ENCODE measurements around the gene FBXL16. TPM values are rescaled to one million over a fixed set of nuclear protein-coding genes. Genes with fewer than 3 reads are reported as not detected.

Gene FBXL16
- total RNA-seq, 1 experiment from 2014 or later: 1.1 TPM

GRCh38 chr16:670485-671352, 34.9 kb downstream of the FBXL16 start:
- no peak overlapping the region for H3K27ac ChIP-seq (ENCODE audit: low read depth, low read length, poor library complexity, severe bottlenecking)
- H3K4me3 ChIP-seq (ENCODE audit: low read depth, low read length, poor library complexity, severe bottlenecking): no peak overlapping the region
- ChIA-PET CTCF (no interaction called here), POLR2A (ENCODE audit: low non-redundant PET) (interaction anchor here (0.6 kb wide), 1 partner anchor 284 kb away, joined by 9 read pairs; no protein-coding TSS in a partner anchor)
- peaks cover 46% of the 10 kb centered on the region for H3K36me3 ChIP-seq (ENCODE audit: insufficient read depth, low read length, poor library complexity, severe bottlenecking)
- peaks cover 11% of the 10 kb centered on the region for H3K4me1 ChIP-seq (ENCODE audit: insufficient read depth, low read length, poor library complexity, severe bottlenecking)
- TF ChIP-seq CTCF (conservative IDR thresholded peaks at IDR 0.05; ENCODE audit: low read depth, low read length) (no peak), EZH2 (IDR thresholded peaks at IDR 0.05; ENCODE audit: borderline replicate concordance, low read depth, low read length, poor library complexity, severe bottlenecking) (no peak)
- H3K27me3 ChIP-seq (replicated peaks; ENCODE audit: insufficient read depth, low read depth, low read length, poor library complexity): no peaks in the 10 kb centered on the region
- intact Hi-C loops (cut with micrococcal nuclease; ENCODE audit: unreplicated experiment): no loop called here
- no TSS peak for BruUV-seq (replicated peaks)
- DNase-seq (ENCODE audit: low spot score): no peak
- no peaks in the 10 kb centered on the region for H3K9me3 ChIP-seq (ENCODE audit: low read depth, low read length, poor library complexity, severe bottlenecking)

DNA sequence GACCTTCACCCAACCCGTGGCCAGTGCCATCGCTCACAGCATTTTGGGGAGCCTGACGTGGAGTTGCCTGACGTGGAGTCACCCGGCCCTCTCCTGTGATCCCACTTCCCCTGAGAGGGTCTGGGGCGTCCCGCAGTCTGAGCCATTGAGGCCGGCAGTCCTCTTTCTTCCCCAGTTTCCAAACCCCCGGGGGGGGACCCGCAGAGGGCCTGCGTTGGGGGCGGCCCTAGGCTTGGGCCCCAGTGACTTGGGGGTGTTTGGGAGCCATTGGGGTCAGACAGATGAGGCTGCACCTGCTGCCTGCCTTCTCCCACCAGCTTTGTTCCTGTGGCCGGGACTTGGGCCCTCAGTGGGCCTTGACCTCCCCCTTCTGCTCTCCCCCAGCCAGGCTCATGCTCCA, 35.9 kb downstream of the FBXL16 start:
- Histone ChIP-seq H3K4me3 (ENCODE audit: low read depth, low read length, poor library complexity, severe bottlenecking) (no peak overlapping the region), H3K9me3 (ENCODE audit: low read depth, low read length, poor library complexity, severe bottlenecking) (no peaks in the 10 kb centered on the region), H3K27ac (ENCODE audit: low read depth, low read length, poor library complexity, severe bottlenecking) (no peak overlapping the region), H3K36me3 (ENCODE audit: insufficient read depth, low read length, poor library complexity, severe bottlenecking) (peaks cover 46% of the 10 kb centered on the region), H3K27me3 (replicated peaks; ENCODE audit: insufficient read depth, low read depth, low read length, poor library complexity) (no peaks in the 10 kb centered on the region), H3K4me1 (ENCODE audit: insufficient read depth, low read length, poor library complexity, severe bottlenecking) (peaks cover 3% of the 10 kb centered on the region)
- BruUV-seq (replicated peaks): no TSS peak
- POLR2A ChIA-PET (ENCODE audit: low non-redundant PET): no interaction called here
- intact Hi-C loops (cut with micrococcal nuclease; ENCODE audit: unreplicated experiment): no loop called here
- DNase-seq (ENCODE audit: low spot score): no peak
- TF ChIP-seq EZH2 (IDR thresholded peaks at IDR 0.05; ENCODE audit: borderline replicate concordance, low read depth, low read length, poor library complexity, severe bottlenecking): no peak
- no peak for TF ChIP-seq CTCF (conservative IDR thresholded peaks at IDR 0.05; ENCODE audit: low read depth, low read length)
- CTCF ChIA-PET: no interaction called here

- Histone ChIP-seq H3K4me3 (ENCODE audit: low read depth, low read length, poor library complexity, severe bottlenecking) (peak overlapping the region; percentile 99), H3K36me3 (ENCODE audit: insufficient read depth, low read length, poor library complexity, severe bottlenecking) (peaks cover 42% of the 10 kb centered on the region), H3K9me3 (ENCODE audit: low read depth, low read length, poor library complexity, severe bottlenecking) (no peaks in the 10 kb centered on the region), H3K27ac (ENCODE audit: low read depth, low read length, poor library complexity, severe bottlenecking) (peak overlapping the region; percentile 94), H3K4me1 (ENCODE audit: insufficient read depth, low read length, poor library complexity, severe bottlenecking) (peaks cover 3% of the 10 kb centered on the region), H3K27me3 (replicated peaks; ENCODE audit: insufficient read depth, low read depth, low read length, poor library complexity) (no peaks in the 10 kb centered on the region)
- no TSS peak for BruUV-seq (replicated peaks)
- no peak for DNase-seq (ENCODE audit: low spot score)
- CTCF ChIA-PET: no interaction called here
- POLR2A ChIA-PET (ENCODE audit: low non-redundant PET): interaction anchor here (0.6 kb wide), 1 partner anchor 18 kb away, joined by 3 read pairs; no protein-coding TSS in a partner anchor
- intact Hi-C loops (cut with micrococcal nuclease; ENCODE audit: unreplicated experiment): no loop called here
- no peak for TF ChIP-seq CTCF (conservative IDR thresholded peaks at IDR 0.05; ENCODE audit: low read depth, low read length)
Observed at GRCh38 chr16:668519-669171, 37.0 kb downstream of the FBXL16 start.

All from A673 (cell line).